GM19239 (cell line): ENCODE measurements around the gene ZNF577.

ENCODE experiments used
- DNase-seq: peaks from one replicate; pipeline ENCODE4 v3.0.0; 2011; ENCODE audit warnings: low spot score; ENCODE audit not compliant: insufficient read length
- FAIRE-seq: peaks from 2 replicates; lab custom pipeline; 2011; peaks lifted over from hg19 to GRCh38; lab: Jason Lieb, UNC

ZNF577 gene

GRCh38 chr19:51882518-51882917 is 5.2 kb downstream of the ZNF577 start:
- DNase-seq (no peak), FAIRE-seq (no peak)

DNA sequence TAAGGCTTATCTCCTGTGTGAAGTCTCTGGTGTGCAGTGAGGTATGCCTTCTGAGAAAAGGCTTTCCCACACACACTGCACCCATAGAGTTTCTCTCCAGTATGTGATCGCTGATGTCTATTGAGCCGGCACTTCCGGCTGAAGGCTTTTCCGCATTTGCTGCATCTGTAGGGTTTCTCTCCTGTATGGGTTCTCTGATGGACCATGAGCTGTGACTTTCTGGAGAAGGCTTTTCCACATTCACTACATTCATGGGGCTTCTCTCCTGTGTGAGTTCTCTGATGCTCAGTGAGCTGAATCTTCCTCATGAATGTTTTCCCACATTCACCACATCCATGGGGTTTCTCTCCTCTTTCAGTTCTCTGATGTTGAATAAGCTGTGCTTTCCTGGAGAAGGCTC is 14.7 kb downstream of the ZNF577 start:
- DNase-seq (no peak), FAIRE-seq (no peak)

DNA sequence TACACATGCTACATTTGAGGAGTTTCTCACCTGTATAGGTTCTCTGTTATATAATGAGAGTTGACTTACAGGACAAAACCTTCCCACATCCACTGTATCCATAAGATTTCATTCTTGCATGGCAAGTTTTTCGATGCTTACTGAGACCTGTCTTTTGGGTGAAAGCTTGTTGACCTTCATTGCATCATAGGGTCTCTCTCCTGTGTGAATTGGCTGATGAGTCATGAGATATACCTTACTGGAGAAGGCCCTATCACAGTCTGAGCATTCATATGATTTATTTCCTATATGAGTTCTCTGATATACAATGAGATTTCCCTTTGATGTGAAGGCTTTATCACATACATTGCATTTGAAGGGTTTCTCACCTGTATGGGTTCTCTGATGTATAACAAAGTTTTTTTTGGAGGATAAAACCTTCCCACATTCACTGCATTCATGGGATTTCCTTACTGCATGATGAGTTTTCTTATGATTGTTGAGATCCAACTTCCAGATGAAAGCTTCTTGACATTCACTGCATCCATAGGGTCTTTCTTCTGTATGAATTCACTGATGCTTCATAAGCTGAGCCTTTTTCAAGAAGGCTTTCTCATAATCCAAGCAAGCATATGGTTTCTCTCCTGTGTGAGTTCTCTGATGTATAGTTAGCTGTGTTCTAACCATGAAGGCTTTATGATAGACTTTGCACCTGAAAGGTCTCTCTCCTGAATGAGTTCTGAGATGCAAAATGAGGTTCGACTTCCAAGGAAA is 25.7 kb downstream of the ZNF577 start:
- FAIRE-seq, result no peak
- no peak for DNase-seq

- no peak for FAIRE-seq
- no peak for DNase-seq
Measured at GRCh38 chr19:51837145-51837544, 50.6 kb downstream of the ZNF577 start.

- no peak for DNase-seq
- no peak for FAIRE-seq
Measured at GRCh38 chr19:51830274-51830673, 57.5 kb downstream of the ZNF577 start.

DNA sequence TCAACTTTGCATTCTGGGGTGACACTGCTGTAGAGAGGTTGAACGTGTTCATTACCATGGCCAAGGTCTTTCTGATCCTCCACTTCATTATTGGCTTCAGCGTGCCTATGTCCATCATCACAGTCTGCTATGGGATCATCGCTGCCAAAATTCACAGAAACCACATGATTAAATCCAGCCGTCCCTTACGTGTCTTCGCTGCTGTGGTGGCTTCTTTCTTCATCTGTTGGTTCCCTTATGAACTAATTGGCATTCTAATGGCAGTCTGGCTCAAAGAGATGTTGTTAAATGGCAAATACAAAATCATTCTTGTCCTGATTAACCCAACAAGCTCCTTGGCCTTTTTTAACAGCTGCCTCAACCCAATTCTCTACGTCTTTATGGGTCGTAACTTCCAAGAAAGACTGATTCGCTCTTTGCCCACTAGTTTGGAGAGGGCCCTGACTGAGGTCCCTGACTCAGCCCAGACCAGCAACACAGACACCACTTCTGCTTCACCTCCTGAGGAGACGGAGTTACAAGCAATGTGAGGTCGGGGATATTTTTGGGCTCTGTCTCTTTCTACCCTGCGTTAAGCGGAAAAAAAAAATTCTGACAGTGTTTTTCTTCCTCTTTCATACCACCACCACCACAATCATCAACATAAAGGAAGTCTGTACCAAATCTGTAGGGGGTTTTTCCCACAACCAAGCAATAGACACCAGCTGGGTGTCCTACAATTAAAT is 63.3 kb downstream of the ZNF577 start:
- DNase-seq (no peak), FAIRE-seq (no peak)

DNA sequence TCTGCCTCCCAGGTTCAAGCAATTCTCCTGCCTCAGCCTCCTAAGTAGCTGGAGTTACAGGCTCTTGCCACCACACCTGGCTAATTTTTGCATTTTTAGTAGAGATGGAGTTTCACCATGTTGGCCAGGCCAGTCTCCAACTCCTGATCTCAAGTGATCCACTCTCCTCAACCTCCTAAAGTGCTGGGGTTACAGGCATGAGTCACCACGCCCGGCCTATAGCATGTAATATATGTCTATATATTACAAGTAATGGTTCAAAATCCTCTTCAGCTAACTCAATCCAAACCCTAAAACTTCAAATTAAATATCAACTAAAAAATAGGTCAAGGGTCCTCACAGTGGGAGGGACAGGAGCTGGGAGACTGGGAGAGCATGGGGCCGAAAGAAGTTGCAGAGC is 64.8 kb downstream of the ZNF577 start:
- no peak for DNase-seq
- no peak for FAIRE-seq

DNA sequence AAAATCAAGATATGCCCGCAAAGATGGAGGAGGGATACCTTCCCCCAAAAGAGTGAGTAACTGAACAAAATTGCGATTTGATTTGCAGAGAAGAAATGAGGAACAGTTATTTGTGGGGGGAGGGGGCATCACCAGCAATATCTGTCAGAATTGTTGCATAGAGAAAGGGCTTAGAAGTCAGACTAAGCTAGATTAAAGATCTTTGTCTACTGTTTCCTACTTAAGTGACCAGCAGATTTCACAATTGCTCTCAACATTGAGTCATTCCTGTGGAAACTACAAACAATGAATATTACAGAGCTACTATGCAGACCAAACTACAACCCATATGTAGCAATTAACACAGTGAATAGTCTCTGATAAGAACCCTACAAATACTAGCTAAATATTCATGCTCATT is 65.4 kb downstream of the ZNF577 start:
- DNase-seq (no peak), FAIRE-seq (no peak)

- no peak for DNase-seq
Measured at GRCh38 chr19:51821921-51822320, 65.8 kb downstream of the ZNF577 start.

GRCh38 chr19:51821456-51821855 is 66.3 kb downstream of the ZNF577 start:
- FAIRE-seq, result no peak
- DNase-seq, result no peak

More at GRCh38 chr19:51821921-51822320, 65.8 kb downstream of the ZNF577 start:
- no peak for FAIRE-seq
